Activated gamma-delta T cell (primary cell): ENCODE data around the gene KRT6C.
"Not testable (repeated sequence)": the region's sequence is repeated elsewhere in the genome, so short reads cannot be mapped to it uniquely, and the experiment has no call there.

ENCODE experiments used
- DNase-seq: peaks from one replicate; lab custom pipeline; 2025; lab: John Stamatoyannopoulos, UW
- total RNA-seq, 2 donors: gene quantifications; one replicate each; lab custom pipeline; 2026; lab: John Stamatoyannopoulos, UW

KRT6C gene
- total RNA-seq = 0 reads per million in 2 donors

GRCh38 chr12:52473768-52474167 lies at the start of gene KRT6C:
TSS of gene KRT6C (minus strand) at chr12:52473805. CDS start at chr12:52473737, 68 bp downstream.
- DNase-seq = no peak

- no peak for DNase-seq
Observed at GRCh38 chr12:52522346-52523011, 48.9 kb upstream of the KRT6C start.

GRCh38 chr12:52521568-52522266 lies 48.1 kb upstream of the KRT6C start:
- no peak for DNase-seq

- no peak for DNase-seq
Observed at GRCh38 chr12:52521175-52521567, 47.6 kb upstream of the KRT6C start.

- DNase-seq = no peak
Observed at GRCh38 chr12:52519826-52520662, 46.4 kb upstream of the KRT6C start, which contains the start of gene KRT5. TSS of gene KRT5 (minus strand) at chr12:52520394. CDS start at chr12:52520296, 98 bp downstream.

GRCh38 chr12:52519387-52519703 lies 45.7 kb upstream of the KRT6C start:
- no peak for DNase-seq

GRCh38 chr12:52518574-52519386 lies 45.2 kb upstream of the KRT6C start:
- no peak for DNase-seq

GRCh38 chr12:52517888-52518287 lies 44.3 kb upstream of the KRT6C start:
- DNase-seq = no peak

- no peak for DNase-seq
Observed at GRCh38 chr12:52517005-52517835, 43.6 kb upstream of the KRT6C start.

GRCh38 chr12:52515927-52516831 lies 42.6 kb upstream of the KRT6C start:
- DNase-seq = no peak

- DNase-seq = no peak
Observed at GRCh38 chr12:52515319-52515646, 41.7 kb upstream of the KRT6C start.

- no peak for DNase-seq
Observed at GRCh38 chr12:52514471-52515318, 41.1 kb upstream of the KRT6C start.

- DNase-seq = no peak
Observed at GRCh38 chr12:52513736-52514135, 40.1 kb upstream of the KRT6C start.

- no peak for DNase-seq
Observed at GRCh38 chr12:52508211-52508610, 34.6 kb upstream of the KRT6C start.

- no peak for DNase-seq
Observed at GRCh38 chr12:52506858-52507715, 33.5 kb upstream of the KRT6C start.

GRCh38 chr12:52502877-52503276 lies 29.3 kb upstream of the KRT6C start:
- no peak for DNase-seq

GRCh38 chr12:52501490-52501889 lies 27.9 kb upstream of the KRT6C start:
- no peak for DNase-seq

GRCh38 chr12:52500574-52500973 lies 27.0 kb upstream of the KRT6C start:
- not testable (repeated sequence) for DNase-seq
